Endothelial cell of umbilical vein (primary cell): ENCODE data around the gene UHRF1. TPM values are rescaled to one million over a fixed set of nuclear protein-coding genes. Genes with fewer than 3 reads are reported as not detected.

Experiments used
- BruUV-seq: library from RNA; stranded (reverse); fragments of 400-500 nt; replicated peaks from 2 replicates; lab custom pipeline; 2021; lab: Mats Ljungman, UMichigan
- CTCF ChIA-PET: fragments of 300-600, 350-600 bp; sonication (Branson Sonifier 250); formaldehyde crosslinking; loops from one replicate; lab custom pipeline; 2021; ENCODE audit warnings: antibody characterized with exemption, inconsistent platforms; lab: Charles Lee
- POLR2A ChIA-PET: fragments of 300-600, 350-600 bp; sonication (Branson Sonifier 250); formaldehyde crosslinking; loops from one replicate; lab custom pipeline; 2021; ENCODE audit warnings: antibody characterized with exemption, inconsistent platforms; lab: Charles Lee
- DNase-seq: peaks from one replicate; pipeline ENCODE4 v3.0.0-alpha.2; 2011; ENCODE audit warnings: low read depth, low spot score
- FAIRE-seq: peaks from 2 replicates; lab custom pipeline; 2011; peaks lifted over from hg19 to GRCh38; lab: Jason Lieb, UNC
- H2AFZ ChIP-seq: 2 replicates; pipeline ENCODE4 v1.6.0; 2012; ENCODE audit warnings: low read depth, low read length, control low read depth, inconsistent platforms
- H3K27ac ChIP-seq: 2 replicates; pipeline ENCODE4 v1.5.1; 2011; ENCODE audit warnings: low read depth, mild to moderate bottlenecking, control low read depth, low read length, moderate library complexity; ENCODE audit not compliant: insufficient read depth
- H3K27me3 ChIP-seq, 2 experiments: 2 replicates each; pipeline versions ENCODE4 v1.6.0 to v1.6.1; 2011; ENCODE audit warnings: low read length in 2 of 2, mixed read lengths in 1 of 2; ENCODE audit not compliant: control insufficient read depth in 2 of 2, insufficient read depth in 2 of 2
- H3K36me3 ChIP-seq, 2 experiments: 2 replicates in 1 of 2; 3 replicates in 1 of 2; pipeline ENCODE4 v1.5.1; 2011; ENCODE audit warnings: low read length in 2 of 2, mild to moderate bottlenecking in 1 of 2, moderate library complexity in 1 of 2; ENCODE audit not compliant: control insufficient read depth in 2 of 2, insufficient read depth in 2 of 2; ENCODE audit errors: extremely low read depth in 1 of 2
- H3K4me1 ChIP-seq: 3 replicates; pipeline ENCODE4 v1.5.1; 2011; ENCODE audit warnings: mild to moderate bottlenecking, low read length; ENCODE audit not compliant: control insufficient read depth, insufficient read depth; ENCODE audit errors: extremely low read depth
- H3K4me2 ChIP-seq: 2 replicates; pipeline ENCODE4 v1.6.1; 2011; ENCODE audit warnings: low read length, control low read depth, mixed read lengths; ENCODE audit not compliant: insufficient read depth
- H3K4me3 ChIP-seq, 3 experiments: fragments of 200-600 bp in 1 of 3; sonication (generic), shearing (Covaris generic) in 1 of 3; replicated peaks in 1 of 3; 2 replicates each; pipeline ENCODE4 v1.5.1; 2011 to 2016; ENCODE audit warnings: control low read depth in 3 of 3, low read length in 3 of 3, mild to moderate bottlenecking in 2 of 3, inconsistent platforms in 1 of 3, low read depth in 1 of 3, moderate library complexity in 1 of 3; ENCODE audit not compliant: insufficient read depth in 1 of 3
- H3K79me2 ChIP-seq: 2 replicates; pipeline ENCODE4 v1.6.0; 2012; ENCODE audit warnings: low read length, inconsistent platforms; ENCODE audit not compliant: control insufficient read depth, insufficient read depth
- H3K9ac ChIP-seq: replicated peaks from 2 replicates; pipeline ENCODE3; 2011; ENCODE audit warnings: low read length, control low read depth; ENCODE audit not compliant: insufficient read depth; ENCODE audit errors: extremely low read depth
- H3K9me1 ChIP-seq: replicated peaks from 3 replicates; pipeline ENCODE4 v1.6.0; 2011; ENCODE audit warnings: mild to moderate bottlenecking, low read length; ENCODE audit not compliant: control insufficient read depth, insufficient read depth; ENCODE audit errors: extremely low read depth
- H3K9me3 ChIP-seq: replicated peaks from 2 replicates; pipeline ENCODE4 v1.5.1; 2012; ENCODE audit warnings: low read length, inconsistent platforms; ENCODE audit not compliant: control insufficient read depth, insufficient read depth
- H4K20me1 ChIP-seq: replicated peaks from 2 replicates; pipeline ENCODE3; 2011; ENCODE audit warnings: mild to moderate bottlenecking, low read length; ENCODE audit not compliant: control insufficient read depth, insufficient read depth; ENCODE audit errors: extremely low read depth
- EZH2 ChIP-seq: IDR thresholded peaks from 2 replicates; pipeline ENCODE4 v1.6.1; 2012; ENCODE audit warnings: borderline replicate concordance, low read depth, mild to moderate bottlenecking, moderate library complexity, low read length, inconsistent platforms; ENCODE audit not compliant: severe bottlenecking
- FOS ChIP-seq: IDR thresholded peaks from 2 replicates; pipeline ENCODE4 v1.6.1; 2011; ENCODE audit warnings: mild to moderate bottlenecking, low read length, moderate library complexity, borderline replicate concordance; ENCODE audit not compliant: insufficient read depth
- GATA2 ChIP-seq: IDR thresholded peaks from 2 replicates; pipeline ENCODE4 v1.7.0; 2011; ENCODE audit warnings: low read depth, mild to moderate bottlenecking, moderate library complexity, mixed read lengths, low read length; ENCODE audit not compliant: insufficient read length, insufficient read depth
- JUN ChIP-seq: IDR thresholded peaks from 2 replicates; pipeline ENCODE4 v1.6.1; 2011; ENCODE audit warnings: borderline replicate concordance, low read depth; ENCODE audit not compliant: insufficient read length, insufficient read depth
- MAX ChIP-seq: IDR thresholded peaks from 2 replicates; pipeline ENCODE4 v1.6.1; 2011; ENCODE audit not compliant: insufficient read depth, insufficient read length
- MYC ChIP-seq: IDR thresholded peaks from one replicate; pipeline ENCODE4 v1.6.1; 2011; ENCODE audit warnings: mild to moderate bottlenecking, low read depth, low read length
- POLR2A ChIP-seq: IDR thresholded peaks from 2 replicates; pipeline ENCODE4 v1.6.1; 2012; ENCODE audit warnings: low read depth, mild to moderate bottlenecking, control low read depth, low read length
- POLR2AphosphoS5 ChIP-seq: IDR thresholded peaks from 2 replicates; pipeline ENCODE4 v1.6.1; 2012; ENCODE audit warnings: low read depth, mild to moderate bottlenecking, control low read depth, low read length, moderate library complexity; ENCODE audit not compliant: insufficient read depth
- dilution Hi-C: fragments of 300-500 bp; cut with MboI; formaldehyde crosslinking; loops from one replicate; pipeline ENCODE4 v1.15.0; 2019; ENCODE audit warnings: low sequenced_read_pairs; ENCODE audit not compliant: extremely low pct_ligation_motif_present
- intact Hi-C: fragments of 100-400 bp; cut with micrococcal nuclease; formaldehyde crosslinking; loops from one replicate; pipeline ENCODE4 v1.10.0; 2022
- polyA plus RNA-seq, 4 experiments: library from polyadenylated mRNA; depleted of rRNA in 3 of 4; stranded (reverse) in 3 of 4; unstranded in 1 of 4; fragments of >200 nt; gene quantifications; 2 replicates each; pipeline versions ENCODE4 v1.2.1 to v1.2.3, GENCODE V29; 2011 to 2012; ENCODE audit warnings: missing spikeins in 1 of 4
- total RNA-seq: library from RNA; stranded (reverse); gene quantifications from 2 replicates; pipeline ENCODE4 v1.2.3, GENCODE V29; 2021
- TF ChIP-seq, protein P1 (sequence below), 2 donors: IDR thresholded peaks; 1 replicate in 1 of 2; 2 replicates in 1 of 2; pipeline ENCODE4 v1.5.1; 2011; ENCODE audit warnings: low read length in 2 of 2, mild to moderate bottlenecking in 2 of 2, moderate library complexity in 2 of 2, control low read depth in 1 of 2, inconsistent platforms in 1 of 2, low read depth in 1 of 2; ENCODE audit not compliant: insufficient read depth in 1 of 2; ENCODE audit errors: extremely low read depth in 1 of 2

UHRF1 gene
- total and polyA plus RNA-seq, 2 donors (not counting 3 experiments of a cell fraction or from before 2014, with no cell fraction given) = 13.3 to 76.8 TPM

- H3K9me1 ChIP-seq = no peaks in the 10 kb centered on the region
- no peak overlapping the region for H3K27ac ChIP-seq
- no peak overlapping the region for H2AFZ ChIP-seq
- DNase-seq (no peak), FAIRE-seq (no peak)
- H3K4me2 ChIP-seq = no peak overlapping the region
- no peaks in the 10 kb centered on the region for H3K27me3 ChIP-seq
- no peaks in the 10 kb centered on the region for H4K20me1 ChIP-seq
- H3K79me2 ChIP-seq = peaks cover 17% of the 10 kb centered on the region
- H3K9me3 ChIP-seq = no peaks in the 10 kb centered on the region
- intact Hi-C loops (no loop called here), dilution Hi-C loops (no loop called here)
- no TSS peak for BruUV-seq
- TF ChIP-seq EZH2 = no peak
- no peak for TF ChIP-seq FOS
- no peak for TF ChIP-seq GATA2
- TF ChIP-seq MYC = no peak
- no peak for TF ChIP-seq POLR2A
- no peak for TF ChIP-seq JUN
- TF ChIP-seq MAX = no peak
- no peak for TF ChIP-seq POLR2AphosphoS5
- TF ChIP-seq, protein P1, sequence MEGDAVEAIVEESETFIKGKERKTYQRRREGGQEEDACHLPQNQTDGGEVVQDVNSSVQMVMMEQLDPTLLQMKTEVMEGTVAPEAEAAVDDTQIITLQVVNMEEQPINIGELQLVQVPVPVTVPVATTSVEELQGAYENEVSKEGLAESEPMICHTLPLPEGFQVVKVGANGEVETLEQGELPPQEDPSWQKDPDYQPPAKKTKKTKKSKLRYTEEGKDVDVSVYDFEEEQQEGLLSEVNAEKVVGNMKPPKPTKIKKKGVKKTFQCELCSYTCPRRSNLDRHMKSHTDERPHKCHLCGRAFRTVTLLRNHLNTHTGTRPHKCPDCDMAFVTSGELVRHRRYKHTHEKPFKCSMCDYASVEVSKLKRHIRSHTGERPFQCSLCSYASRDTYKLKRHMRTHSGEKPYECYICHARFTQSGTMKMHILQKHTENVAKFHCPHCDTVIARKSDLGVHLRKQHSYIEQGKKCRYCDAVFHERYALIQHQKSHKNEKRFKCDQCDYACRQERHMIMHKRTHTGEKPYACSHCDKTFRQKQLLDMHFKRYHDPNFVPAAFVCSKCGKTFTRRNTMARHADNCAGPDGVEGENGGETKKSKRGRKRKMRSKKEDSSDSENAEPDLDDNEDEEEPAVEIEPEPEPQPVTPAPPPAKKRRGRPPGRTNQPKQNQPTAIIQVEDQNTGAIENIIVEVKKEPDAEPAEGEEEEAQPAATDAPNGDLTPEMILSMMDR (IDR thresholded peaks at IDR 0.05; ENCODE audit: extremely low read depth in 1 of 2, insufficient read depth in 1 of 2, low read depth in 1 of 2, low read length in 2 of 2) = no peak
- CTCF ChIA-PET = interaction anchor here (1.2 to 3.4 kb wide), 9 partner anchors 13 to 149 kb away, joined by 3 to 54 read pairs (median 6); no protein-coding TSS in a partner anchor
- H3K4me1 ChIP-seq = no peaks in the 10 kb centered on the region
- POLR2A ChIA-PET = no interaction called here
- H3K36me3 ChIP-seq = no peaks in the 10 kb centered on the region
- H3K9ac ChIP-seq = no peak overlapping the region
- no peak overlapping the region for H3K4me3 ChIP-seq
Measured at GRCh38 chr19:5000120-5000611, 90.9 kb downstream of the UHRF1 start.
